AG04449 (cell line): ENCODE measurements around the gene BEST4.
"Not testable (repeated sequence)": the region's sequence is repeated elsewhere in the genome, so short reads cannot be mapped to it uniquely, and the experiment has no call there.

Source experiments
- CTCF ChIA-PET: fragments of 350-600 bp; formaldehyde crosslinking; extraction: SDS; loops from one replicate; lab custom pipeline; 2021; ENCODE audit warnings: antibody characterized with exemption; lab: Yijun Ruan, JAX
- POLR2A ChIA-PET: fragments of 400-600, 350-600 bp; formaldehyde crosslinking; extraction: SDS; loops from one replicate; lab custom pipeline; 2020; ENCODE audit warnings: antibody characterized with exemption, inconsistent platforms; lab: Yijun Ruan, JAX
- DNase-seq: peaks from one replicate; pipeline ENCODE4 v3.0.0-alpha.2; 2010; ENCODE audit warnings: low read depth, low spot score
- H3K4me3 ChIP-seq: 2 replicates; pipeline ENCODE4 v1.5.1; 2011; ENCODE audit warnings: low read depth, mild to moderate bottlenecking, control low read depth, low read length
- TF ChIP-seq, protein P1 (sequence below): IDR thresholded peaks from one replicate; pipeline ENCODE4 v1.5.1; 2011; ENCODE audit warnings: mild to moderate bottlenecking, moderate library complexity, low read length, control low read depth, inconsistent platforms; ENCODE audit not compliant: insufficient read depth; ENCODE audit errors: missing control alignments

The BEST4 gene

DNA sequence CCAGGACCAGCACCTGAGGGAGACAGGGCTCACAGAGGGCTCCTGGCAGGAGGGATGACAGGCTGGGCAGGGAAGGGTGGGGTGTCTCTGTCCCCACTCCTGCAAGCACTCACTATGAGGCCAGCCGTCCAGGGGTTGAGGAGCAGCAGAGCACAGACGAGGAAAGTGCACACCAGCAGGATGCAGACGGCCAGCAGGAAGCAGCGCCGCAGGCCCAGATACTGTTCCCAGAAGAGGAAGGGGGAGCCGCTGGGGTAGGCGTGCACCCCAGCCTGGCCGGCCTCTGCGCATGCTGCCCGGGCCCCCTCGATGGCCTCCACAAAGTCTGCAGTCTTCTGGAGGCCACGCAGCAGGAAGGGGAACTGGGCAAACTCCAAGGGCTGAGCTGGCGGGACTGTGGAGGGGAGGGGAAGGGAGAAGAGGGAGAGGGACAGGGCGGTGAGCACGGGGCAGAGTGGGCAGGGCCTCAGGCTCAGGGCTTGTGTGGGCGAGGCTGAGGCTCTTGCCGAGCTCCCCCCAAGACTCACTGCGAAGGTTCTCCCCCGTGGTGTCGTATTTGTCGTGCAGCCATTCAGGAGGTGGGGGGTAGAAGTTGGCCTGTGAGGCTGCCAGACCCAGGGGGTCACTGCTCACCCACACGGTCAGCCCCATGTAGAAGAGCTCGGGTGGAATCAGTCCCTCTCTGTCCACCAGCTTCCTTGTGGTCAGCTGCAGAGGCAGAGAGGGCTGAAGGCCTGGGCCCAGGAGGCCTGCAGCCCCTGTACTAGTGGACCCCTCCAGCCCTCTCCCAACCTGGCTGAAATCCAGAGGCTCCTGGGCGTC is 38.6 kb upstream of the BEST4 start:
- ChIA-PET CTCF (interaction anchor here (0.6 to 8.0 kb wide), 3 partner anchors 10 to 188 kb away, joined by 3 to 62 read pairs (median 3); no protein-coding TSS in a partner anchor), POLR2A (interaction anchor here (0.6 kb wide), 1 partner anchor 12 kb away, joined by 4 read pairs; no protein-coding TSS in a partner anchor)
- no peak overlapping the region for H3K4me3 ChIP-seq
- DNase-seq: no peak
- TF ChIP-seq, protein P1, sequence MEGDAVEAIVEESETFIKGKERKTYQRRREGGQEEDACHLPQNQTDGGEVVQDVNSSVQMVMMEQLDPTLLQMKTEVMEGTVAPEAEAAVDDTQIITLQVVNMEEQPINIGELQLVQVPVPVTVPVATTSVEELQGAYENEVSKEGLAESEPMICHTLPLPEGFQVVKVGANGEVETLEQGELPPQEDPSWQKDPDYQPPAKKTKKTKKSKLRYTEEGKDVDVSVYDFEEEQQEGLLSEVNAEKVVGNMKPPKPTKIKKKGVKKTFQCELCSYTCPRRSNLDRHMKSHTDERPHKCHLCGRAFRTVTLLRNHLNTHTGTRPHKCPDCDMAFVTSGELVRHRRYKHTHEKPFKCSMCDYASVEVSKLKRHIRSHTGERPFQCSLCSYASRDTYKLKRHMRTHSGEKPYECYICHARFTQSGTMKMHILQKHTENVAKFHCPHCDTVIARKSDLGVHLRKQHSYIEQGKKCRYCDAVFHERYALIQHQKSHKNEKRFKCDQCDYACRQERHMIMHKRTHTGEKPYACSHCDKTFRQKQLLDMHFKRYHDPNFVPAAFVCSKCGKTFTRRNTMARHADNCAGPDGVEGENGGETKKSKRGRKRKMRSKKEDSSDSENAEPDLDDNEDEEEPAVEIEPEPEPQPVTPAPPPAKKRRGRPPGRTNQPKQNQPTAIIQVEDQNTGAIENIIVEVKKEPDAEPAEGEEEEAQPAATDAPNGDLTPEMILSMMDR: no peak

DNA sequence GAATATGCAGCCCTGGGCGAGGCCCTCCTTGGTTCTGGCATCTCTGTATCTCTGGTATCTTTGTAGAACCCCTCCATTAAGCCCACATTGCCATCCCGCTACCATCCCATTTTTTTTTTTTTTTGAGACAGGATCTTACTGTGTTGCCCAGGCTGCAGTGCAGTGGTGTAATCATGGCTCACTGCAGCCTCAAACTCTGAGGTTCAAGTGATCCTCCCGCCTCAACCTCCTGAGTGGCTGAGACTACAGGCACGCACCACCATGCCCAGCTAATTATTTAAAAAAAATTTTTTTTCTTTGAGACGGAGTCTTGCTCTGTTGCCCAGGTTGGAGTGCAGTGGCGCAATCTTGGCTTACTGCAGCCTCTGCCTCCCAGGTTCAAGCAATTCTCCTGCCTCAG is 36.4 kb upstream of the BEST4 start:
- CTCF ChIA-PET: interaction anchor here (0.7 to 8.0 kb wide), 3 partner anchors 12 to 95 kb away, joined by 3 to 62 read pairs (median 7); partner anchors contain the start of gene PLK3
- POLR2A ChIA-PET, H3K4me3 ChIP-seq, DNase-seq: not testable (repeated sequence)

DNA sequence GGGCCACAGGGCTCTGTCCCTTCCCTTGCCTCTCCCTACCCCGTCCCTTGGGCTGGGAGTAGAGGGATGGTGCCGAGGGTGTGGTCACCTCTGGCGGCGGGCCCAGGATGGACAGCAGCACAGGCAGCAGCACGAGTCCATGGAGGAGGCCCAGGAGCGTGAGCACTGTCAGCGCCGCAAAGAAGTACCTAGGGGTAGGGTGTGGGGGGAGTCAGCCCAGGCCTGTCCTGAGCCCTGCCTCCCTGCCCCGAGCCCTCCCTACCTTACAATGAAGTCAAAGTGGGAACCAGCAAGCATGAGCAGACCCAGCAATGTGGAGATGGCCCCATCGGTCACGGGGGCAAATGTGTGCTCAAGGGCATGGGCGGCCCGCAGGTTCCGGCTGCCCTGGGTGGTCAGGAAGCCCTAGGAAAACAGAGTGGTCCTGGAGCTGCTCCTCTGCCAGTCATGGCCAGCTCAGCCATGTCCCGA is 35.0 kb upstream of the BEST4 start:
- TF ChIP-seq, protein P1: no peak
- no peak overlapping the region for H3K4me3 ChIP-seq
- ChIA-PET CTCF (interaction anchor here (0.8 to 8.0 kb wide), 6 partner anchors 10 to 481 kb away, joined by 3 to 62 read pairs (median 4); partner anchors contain the start of gene PLK3), POLR2A (interaction anchor here (0.6 to 4.9 kb wide), 2 partner anchors 12 to 21 kb away, joined by 4 to 78 read pairs; partner anchors contain the start of gene PLK3)
- no peak for DNase-seq

DNA sequence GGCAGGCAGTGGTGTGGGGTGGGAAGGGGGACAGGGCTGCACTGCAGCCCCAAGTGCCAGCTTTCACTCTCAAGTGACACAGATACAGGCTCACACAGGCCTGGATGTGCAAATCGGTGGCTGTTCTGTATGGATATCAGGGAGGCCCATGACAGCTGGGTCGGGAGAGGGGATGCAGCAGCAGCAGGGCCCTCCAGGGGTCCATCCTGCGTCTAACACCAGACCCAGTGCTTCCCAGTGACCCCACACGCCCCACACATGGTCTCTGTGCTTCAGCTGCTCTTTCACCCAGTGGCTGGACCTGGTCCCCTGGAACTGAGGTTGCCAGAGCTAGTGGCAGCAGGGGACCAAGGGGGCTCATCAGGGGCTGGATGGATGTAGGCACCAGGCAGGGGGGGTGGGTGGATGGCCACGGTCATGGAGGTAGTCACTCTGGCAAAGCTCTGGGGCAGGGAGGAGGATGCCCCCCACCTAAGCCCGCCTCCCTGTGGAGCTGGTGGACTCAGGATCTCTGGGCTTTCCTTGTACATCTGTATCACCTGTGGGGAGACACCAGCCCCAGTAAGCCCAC is 34.2 kb upstream of the BEST4 start:
- no peak for DNase-seq
- ChIA-PET POLR2A (interaction anchor here (0.5 to 4.9 kb wide), 8 partner anchors 9 to 190 kb away, joined by 3 to 78 read pairs (median 4); partner anchors contain the start of genes DYNLT4, PLK3 and UROD), CTCF (interaction anchor here (0.8 to 8.0 kb wide), 6 partner anchors 11 to 481 kb away, joined by 3 to 62 read pairs (median 4); partner anchors contain the start of gene PLK3)
- no peak overlapping the region for H3K4me3 ChIP-seq
- TF ChIP-seq, protein P1: no peak

DNA sequence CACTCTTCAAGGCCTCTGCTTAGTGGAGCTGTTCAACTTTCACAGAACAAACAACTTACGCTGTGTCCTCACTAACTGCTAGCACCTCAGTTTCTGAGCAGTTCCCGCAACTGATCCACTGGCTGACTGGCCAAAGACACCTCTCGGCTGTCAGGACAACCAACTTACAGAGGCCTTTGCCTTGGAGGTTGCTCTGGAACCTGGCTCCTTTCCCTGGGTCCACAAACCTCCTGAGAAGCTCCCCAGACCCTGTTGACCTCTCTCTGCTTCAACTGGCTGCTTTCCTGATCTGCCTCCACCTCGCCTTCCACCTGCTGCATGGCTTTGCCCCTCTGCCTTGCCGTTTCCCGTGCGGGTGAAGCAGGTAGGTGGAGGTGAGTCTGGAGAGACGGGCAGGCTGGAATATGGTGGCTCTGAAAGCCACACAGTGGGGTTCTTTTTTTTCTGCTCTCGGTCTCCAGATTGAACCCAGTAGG is 33.3 kb upstream of the BEST4 start:
- POLR2A ChIA-PET: interaction anchor here (0.7 to 4.9 kb wide), 7 partner anchors 12 to 191 kb away, joined by 3 to 78 read pairs (median 5); partner anchors contain the start of genes DYNLT4, EIF2B3, PLK3 and UROD

More for the DNA sequence above, 33.3 kb upstream of the BEST4 start:
- no peak for DNase-seq
- CTCF ChIA-PET: interaction anchor here (0.9 to 8.0 kb wide), 4 partner anchors 12 to 91 kb away, joined by 3 to 62 read pairs (median 6); partner anchors contain the start of gene RNU5D-1
- TF ChIP-seq, protein P1: no peak
- H3K4me3 ChIP-seq: no peak overlapping the region
